HG02759 (cell line): Measurements from ENCODE around the gene MCM3AP.
A peak's percentile ranks its signal among the peaks of the same experiment; 100 is the strongest.
"Not testable (repeated sequence)": the region's sequence is repeated elsewhere in the genome, so short reads cannot be mapped to it uniquely, and the experiment has no call there.

Experiments used
- ATAC-seq: cut with Tn5 transposase; IDR thresholded peaks from one replicate; pipeline ENCODE4 v1.9.1; 2021; ENCODE audit warnings: mild to moderate bottlenecking, moderate library complexity; ENCODE audit not compliant: unreplicated experiment

Gene MCM3AP

GRCh38 chr21:46312949-46313348 is 27.5 kb upstream of the MCM3AP start:
- ATAC-seq = no peak

GRCh38 chr21:46311568-46311967 is 26.2 kb upstream of the MCM3AP start:
- no peak for ATAC-seq

- not testable (repeated sequence) for ATAC-seq
These were observed 24.8 kb upstream of the MCM3AP start for GRCh38 chr21:46310260-46310659.

GRCh38 chr21:46308431-46308830 is 23.0 kb upstream of the MCM3AP start:
- ATAC-seq = no peak

DNA sequence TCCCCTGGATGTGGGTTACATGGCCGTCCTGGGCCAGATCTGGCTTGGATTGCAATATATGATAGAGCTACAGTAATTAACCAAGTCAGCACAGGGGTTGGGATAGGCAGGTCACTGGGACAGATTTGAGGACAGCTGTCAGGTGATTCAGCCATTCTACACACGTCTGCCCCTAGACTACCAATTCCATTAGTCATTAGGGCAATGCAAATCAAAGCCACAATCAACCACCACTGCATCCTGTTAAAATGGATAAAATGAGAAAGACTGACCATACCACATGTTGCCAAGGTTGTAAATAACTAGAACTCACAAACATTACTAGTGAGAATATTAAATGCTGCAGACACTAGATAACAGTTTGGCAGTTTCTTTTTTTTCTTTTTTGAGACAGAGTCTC is 22.2 kb upstream of the MCM3AP start:
- ATAC-seq = no peak

DNA sequence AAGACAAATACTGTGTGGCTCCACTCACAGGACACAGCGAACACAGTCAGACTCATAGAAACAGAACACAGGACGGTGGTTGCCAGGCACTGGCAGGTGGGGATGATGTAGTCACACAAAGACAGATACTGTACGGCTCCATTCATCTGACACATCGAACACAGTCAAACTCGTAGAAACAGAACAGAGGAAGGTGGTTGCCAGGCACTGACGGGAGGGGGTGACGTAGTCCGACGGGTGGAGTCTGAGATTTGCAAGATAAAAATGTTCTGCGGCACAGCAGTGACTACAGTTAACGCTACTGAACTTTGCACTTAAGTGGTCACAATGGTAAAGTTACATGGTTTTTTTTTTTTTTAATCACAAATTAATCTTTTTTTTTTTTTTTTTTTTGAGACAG is 19.5 kb upstream of the MCM3AP start:
- ATAC-seq = no peak

GRCh38 chr21:46304437-46304836 is 19.0 kb upstream of the MCM3AP start:
- ATAC-seq = no peak

DNA sequence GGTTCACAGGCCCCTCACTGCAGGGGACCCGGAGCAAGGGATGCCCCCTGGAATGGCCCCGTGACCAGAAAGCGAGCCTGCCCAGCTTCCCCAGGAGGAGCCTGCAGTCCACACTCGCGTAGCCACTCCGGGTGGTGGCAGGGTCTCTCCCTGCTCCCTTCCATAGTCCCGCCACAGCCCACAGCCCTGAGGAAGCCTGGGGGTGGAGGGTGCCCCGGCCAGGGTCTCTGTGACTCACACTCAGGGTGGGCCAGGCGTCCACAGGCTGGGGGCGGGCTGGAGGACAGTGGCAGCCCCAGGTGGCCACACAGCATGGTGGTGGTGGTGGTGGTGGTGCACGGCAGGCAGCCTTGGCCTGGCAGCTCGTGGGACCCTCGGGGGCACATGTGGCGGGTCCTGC is 16.3 kb upstream of the MCM3AP start:
- no peak for ATAC-seq

DNA sequence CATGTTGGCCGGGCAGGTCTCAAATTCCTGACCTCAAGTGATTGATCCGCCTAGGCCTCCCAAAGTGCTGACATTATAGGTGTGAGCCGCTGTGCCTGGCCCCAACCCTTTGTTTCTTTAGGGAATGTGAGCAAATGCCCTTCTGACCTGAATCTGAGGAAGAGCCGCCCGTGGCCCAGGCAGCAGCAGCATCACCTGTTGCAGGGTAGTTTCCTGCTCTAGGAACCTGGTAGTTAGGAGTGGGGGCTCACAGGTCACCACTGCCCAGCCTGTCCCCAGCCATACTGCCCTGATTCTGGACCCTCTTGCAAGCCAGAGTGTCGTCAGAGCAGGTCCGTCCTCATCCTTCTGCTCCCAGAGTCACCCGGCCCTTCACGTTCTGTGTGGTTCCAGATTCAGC is 13.8 kb upstream of the MCM3AP start:
- ATAC-seq = no peak

DNA sequence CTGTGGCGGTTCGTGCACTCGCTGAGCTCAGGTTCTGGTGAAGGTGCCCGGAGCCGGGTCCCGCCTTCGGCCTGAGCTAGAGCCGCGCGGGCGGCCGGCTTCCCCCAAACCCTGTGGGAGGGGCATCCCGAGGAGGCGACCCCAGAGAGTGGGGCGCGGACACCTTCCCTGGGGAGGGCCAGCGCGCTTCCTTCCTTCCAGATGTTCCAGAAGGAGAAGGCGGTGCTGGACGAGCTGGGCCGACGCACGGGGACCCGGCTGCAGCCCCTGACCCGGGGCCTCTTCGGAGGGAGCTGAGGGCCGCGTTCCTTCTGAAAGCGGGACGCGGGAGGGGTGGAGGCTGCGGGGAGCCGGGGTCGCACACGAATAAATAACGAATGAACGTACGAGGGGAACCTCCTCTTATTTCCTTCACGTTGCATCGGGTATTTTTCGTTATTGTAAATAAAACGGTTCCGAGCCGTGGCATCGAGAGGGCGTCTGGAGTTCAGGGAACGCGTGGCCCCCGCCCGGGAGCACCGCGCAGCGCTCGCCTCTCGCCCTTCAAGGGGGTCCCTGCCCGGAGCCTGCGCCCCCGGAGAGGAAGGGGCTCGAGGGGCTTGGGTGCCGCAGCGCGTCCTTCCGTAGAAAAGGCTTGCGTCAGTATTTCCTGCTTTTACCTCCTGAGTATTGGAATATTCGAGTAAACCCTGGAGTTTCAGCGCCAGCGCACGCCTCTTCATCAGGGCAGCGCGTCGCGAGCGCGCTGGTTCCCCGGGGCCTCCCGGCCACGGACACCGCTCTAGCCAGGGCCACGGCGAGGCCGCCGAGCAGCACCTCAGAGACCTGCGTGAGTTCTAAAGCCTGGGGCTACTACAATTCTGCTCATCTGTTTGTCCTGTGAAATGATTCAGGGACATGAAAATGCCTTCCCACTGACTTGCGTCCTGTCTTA is 12.2 kb upstream of the MCM3AP start:
- no peak for ATAC-seq

- ATAC-seq = peak; percentile 82
These were observed 10.8 kb upstream of the MCM3AP start for GRCh38 chr21:46295996-46296752.

DNA sequence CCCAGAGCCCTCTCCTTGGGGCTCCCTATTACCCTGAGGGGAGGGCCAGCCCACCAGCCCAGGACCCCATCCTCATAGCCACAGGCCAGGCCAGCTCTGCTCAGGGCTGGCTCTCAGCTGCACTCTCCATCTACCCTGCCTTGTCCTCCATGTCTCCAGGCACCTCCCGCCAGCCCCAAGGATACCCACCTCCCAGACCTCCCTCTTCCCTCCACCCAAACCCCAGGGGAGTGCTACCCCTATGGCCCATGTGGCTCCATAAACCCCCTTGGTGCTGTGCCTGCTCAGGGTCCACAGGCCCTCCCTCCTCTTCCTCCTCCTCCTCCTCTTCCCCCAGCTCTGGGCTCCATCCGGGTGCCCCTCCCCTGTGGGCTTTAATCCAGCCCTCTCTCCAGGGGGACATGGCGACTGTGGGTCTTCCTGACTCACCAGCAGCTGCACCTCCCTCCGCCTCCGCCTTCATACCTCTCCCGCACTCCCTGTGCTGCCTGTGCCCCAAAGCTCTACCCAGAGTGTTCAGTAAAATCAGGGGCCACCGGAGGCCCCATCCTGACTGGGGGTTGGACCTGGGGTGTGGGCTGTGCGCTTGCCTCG is 9.9 kb upstream of the MCM3AP start:
- ATAC-seq = no peak

DNA sequence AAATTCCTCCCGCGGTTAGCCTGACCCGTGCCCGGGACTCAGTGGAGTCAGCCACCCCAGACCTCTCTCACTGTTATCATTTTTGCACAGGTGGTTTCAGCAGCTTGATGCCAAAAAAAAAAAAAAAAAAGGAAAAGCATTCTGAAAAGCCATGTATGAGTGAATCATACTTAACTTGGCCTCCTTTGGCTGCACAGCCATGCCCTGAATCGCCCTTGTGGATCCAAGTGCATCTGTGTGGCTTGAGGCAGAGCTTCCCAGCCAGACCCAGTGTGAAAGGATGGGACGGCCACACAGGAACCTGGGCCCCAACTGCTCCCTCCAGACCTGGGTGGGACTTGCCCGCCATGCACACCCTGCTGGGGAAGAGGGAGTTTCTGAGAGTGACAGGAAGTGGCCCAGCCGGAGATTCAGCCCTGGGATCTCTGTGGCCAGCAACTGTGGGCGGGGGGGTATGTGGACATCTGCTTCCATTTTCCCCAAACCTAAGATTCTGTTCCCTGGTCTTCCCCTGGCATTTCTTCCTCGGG is 9.3 kb upstream of the MCM3AP start:
- no peak for ATAC-seq

DNA sequence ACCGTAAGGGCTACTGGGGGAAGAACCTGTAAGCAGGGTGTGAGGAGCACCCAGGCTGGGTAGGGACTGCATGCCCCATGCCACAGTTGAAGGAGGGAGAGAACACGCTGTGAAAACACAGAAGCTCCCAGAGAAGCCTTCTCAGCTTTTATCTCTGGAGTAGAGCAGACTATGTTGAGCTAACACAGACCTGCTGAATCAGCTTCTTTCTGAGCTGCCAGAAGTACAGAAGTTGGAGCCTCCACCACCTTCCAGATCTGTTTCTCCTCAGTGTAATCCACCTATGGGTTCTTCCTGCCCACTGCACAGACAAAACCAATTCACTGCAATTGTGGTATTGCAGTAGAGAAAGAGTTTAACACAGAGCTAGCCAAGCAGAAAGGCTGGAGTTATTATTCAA is 6.2 kb upstream of the MCM3AP start:
- ATAC-seq = no peak

DNA sequence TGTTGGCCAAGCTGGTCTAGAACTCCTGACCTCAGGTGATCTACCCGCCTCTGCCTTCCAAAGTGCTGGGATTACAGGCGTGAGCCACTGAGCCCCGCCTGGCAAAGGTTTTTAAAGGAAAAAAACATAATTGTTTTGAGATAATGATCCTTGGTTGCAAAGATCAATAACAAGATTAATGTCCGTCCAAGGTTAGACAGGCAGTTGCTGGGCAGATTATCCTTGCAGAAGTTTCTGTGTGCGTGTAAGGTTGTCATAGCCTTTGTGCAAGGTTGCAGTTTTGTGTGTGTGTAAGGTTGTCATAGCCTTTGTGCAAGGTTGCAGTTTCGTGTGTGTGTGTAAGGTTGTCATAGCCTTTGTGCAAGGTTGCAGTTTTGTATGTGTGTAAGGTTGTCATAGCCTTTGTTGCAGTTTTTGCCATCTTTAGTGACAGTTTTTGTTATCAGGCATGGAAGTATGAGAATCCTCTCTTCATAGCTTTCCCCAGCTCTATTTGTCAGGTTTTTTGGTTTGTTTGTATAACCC is 4.3 kb upstream of the MCM3AP start:
- no peak for ATAC-seq

DNA sequence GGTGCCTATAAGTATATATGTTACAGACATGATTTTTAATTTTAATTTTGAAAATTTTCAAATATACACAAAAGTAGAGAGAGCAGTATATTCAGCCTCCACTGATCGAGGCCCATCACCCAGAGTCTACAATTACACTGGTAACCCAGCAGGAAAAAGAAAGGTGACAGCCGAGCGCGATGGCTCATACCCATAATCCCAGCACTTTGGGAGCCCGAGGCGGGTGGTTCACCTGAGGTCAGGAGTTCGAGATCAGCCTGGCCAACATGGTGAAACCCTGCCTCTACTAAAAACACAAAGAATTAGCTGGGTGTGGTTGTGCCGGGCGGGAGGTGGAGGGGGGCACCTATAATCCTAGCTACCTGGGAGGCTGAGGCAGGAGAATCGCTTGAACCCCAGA is 2.1 kb upstream of the MCM3AP start:
- ATAC-seq = no peak

- no peak for ATAC-seq
These were observed 1.2 kb upstream of the MCM3AP start for GRCh38 chr21:46286648-46287002.

- ATAC-seq = peak; percentile 94
These were observed 593 bp upstream of the MCM3AP start, which contains the start of gene YBEY for GRCh38 chr21:46285761-46286647. Gene YBEY, plus strand, starts transcription at chr21:46286342. Its CDS starts 572 bp downstream, at chr21:46286914.

DNA sequence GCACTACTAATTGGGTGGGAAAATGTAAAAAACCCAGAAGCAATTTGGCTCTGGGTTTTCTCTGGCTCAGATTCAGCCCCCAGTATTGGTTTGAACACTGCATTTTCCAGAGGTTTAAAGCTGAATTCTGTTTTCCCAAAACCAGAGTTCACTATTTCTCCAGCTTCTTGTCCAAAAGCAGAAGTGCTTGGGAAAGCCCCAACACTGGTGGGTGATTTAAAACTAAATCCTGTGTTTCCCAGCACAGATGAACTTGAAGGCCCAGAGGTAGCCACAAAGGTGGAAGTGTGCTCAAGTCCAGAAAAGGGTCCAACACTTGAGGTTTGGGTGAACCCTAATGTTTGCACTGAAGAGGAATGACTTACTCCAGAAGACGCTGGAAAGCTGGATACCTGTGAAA is 678 bp downstream of the MCM3AP start:
- no peak for ATAC-seq

DNA sequence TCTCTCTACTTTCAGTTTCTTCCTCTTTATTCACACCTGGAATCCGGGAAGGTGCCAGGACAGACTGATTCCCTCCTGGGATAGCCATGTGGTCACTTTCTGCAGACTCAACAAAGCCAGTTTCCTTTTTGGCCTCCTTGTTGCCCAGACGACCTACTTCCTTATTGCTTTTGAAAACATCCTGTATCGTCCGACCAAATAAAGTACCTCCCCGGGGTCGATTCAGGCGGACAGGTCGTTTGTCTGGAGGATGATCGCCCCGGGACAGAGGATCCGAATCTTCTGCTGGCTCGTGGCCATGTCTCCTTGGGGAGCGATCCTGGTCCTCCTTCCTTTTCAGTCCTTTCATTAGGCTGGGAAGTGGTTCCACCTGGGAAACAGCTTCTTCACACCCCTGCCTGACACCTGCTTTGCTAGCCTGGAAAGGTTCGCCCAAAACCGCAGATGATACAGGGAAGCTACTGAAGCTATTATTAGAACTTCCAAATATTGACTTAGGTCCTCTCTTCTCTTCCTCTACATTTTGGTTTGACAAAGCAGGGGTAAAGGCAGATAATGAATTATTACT is 1.2 kb downstream of the MCM3AP start:
- no peak for ATAC-seq
